Myocyte (in vitro differentiated cells): Measurements from ENCODE around the gene VPS18. TPM values are rescaled to one million over a fixed set of nuclear protein-coding genes. Genes with fewer than 3 reads are reported as not detected.
A peak's percentile ranks its signal among the peaks of the same experiment; 100 is the strongest.

ENCODE experiments used
- DNase-seq: peaks from one replicate; pipeline ENCODE4 v3.0.0-alpha.2; 2012; ENCODE audit warnings: low read depth
- total RNA-seq: library from RNA; depleted of rRNA; stranded (reverse); fragments of >200 nt; gene quantifications from 2 replicates; pipeline ENCODE4 v1.2.3, GENCODE V29; 2014

Gene VPS18
- total RNA-seq, 1 donor from 2014 or later, result 43.3 TPM

- no peak for DNase-seq
Observed at GRCh38 chr15:40932649-40933516, 38.6 kb downstream of the VPS18 start.

- no peak for DNase-seq
Observed at GRCh38 chr15:40933517-40933902, 39.3 kb downstream of the VPS18 start.

GRCh38 chr15:40934457-40934856 is 40.2 kb downstream of the VPS18 start:
- DNase-seq, result no peak

GRCh38 chr15:40936234-40936708 is 42.0 kb downstream of the VPS18 start:
- no peak for DNase-seq

- peak; percentile 77 for DNase-seq
Observed at GRCh38 chr15:40936709-40937666, 42.7 kb downstream of the VPS18 start.

- peak; percentile 59 for DNase-seq
Observed at GRCh38 chr15:40937762-40938535, 43.7 kb downstream of the VPS18 start.

- DNase-seq, result no peak
Observed at GRCh38 chr15:40938536-40938870, 44.3 kb downstream of the VPS18 start.

- no peak for DNase-seq
Observed at GRCh38 chr15:40940296-40940801, 46.1 kb downstream of the VPS18 start.

- no peak for DNase-seq
Observed at GRCh38 chr15:40941068-40941527, 46.8 kb downstream of the VPS18 start.

GRCh38 chr15:40941528-40942336 is 47.5 kb downstream of the VPS18 start:
- peak; percentile 69 for DNase-seq

- no peak for DNase-seq
Observed at GRCh38 chr15:40942337-40942854, 48.1 kb downstream of the VPS18 start.

- DNase-seq, result no peak
Observed at GRCh38 chr15:40942878-40943277, 48.6 kb downstream of the VPS18 start.

GRCh38 chr15:40943764-40944365 is 49.6 kb downstream of the VPS18 start:
- peak; percentile 60 for DNase-seq

- DNase-seq, result no peak
Observed at GRCh38 chr15:40944510-40945296, 50.5 kb downstream of the VPS18 start.

GRCh38 chr15:40948706-40949473 is 54.6 kb downstream of the VPS18 start:
- DNase-seq, result no peak

GRCh38 chr15:40949756-40950207 is 55.5 kb downstream of the VPS18 start:
- no peak for DNase-seq

GRCh38 chr15:40951764-40952163 is 57.5 kb downstream of the VPS18 start:
- no peak for DNase-seq
